Measurements from ENCODE around the gene RNF5.
"Not testable (repeated sequence)": the region's sequence is repeated elsewhere in the genome, so short reads cannot be mapped to it uniquely, and the experiment has no call there.

DNA sequence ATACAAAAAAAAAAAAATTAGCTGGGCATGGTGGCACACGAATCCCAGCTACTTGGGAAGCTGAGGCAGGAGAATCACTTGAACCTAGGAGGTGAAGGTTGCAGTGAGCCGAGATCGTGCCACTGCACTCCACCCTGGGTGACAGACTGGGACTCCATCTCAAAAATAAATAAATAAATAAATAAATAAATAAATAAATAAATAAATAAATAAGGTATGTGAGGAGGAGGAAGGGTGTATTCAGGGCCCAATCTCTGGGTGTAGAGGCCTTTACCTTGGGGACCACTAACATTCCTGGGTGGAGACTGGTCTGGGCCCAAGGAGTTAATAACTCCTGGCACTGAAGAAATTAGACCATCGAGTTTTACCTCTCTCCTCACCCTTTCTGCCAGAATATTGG is 33.2 kb downstream of the RNF5 start:
- TF ChIP-seq, protein P1, sequence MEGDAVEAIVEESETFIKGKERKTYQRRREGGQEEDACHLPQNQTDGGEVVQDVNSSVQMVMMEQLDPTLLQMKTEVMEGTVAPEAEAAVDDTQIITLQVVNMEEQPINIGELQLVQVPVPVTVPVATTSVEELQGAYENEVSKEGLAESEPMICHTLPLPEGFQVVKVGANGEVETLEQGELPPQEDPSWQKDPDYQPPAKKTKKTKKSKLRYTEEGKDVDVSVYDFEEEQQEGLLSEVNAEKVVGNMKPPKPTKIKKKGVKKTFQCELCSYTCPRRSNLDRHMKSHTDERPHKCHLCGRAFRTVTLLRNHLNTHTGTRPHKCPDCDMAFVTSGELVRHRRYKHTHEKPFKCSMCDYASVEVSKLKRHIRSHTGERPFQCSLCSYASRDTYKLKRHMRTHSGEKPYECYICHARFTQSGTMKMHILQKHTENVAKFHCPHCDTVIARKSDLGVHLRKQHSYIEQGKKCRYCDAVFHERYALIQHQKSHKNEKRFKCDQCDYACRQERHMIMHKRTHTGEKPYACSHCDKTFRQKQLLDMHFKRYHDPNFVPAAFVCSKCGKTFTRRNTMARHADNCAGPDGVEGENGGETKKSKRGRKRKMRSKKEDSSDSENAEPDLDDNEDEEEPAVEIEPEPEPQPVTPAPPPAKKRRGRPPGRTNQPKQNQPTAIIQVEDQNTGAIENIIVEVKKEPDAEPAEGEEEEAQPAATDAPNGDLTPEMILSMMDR (IDR thresholded peaks at IDR 0.05) = not testable (repeated sequence)
- TF ChIP-seq EP300, POLR2A (IDR thresholded peaks at IDR 0.05): not testable (repeated sequence)

Measured in sigmoid colon (tissue), 4 donors.